ENCODE data around the gene HDAC4. TPM values are rescaled to one million over a fixed set of nuclear protein-coding genes. Genes with fewer than 3 reads are reported as not detected.

The HDAC4 gene
- total RNA-seq, 6 experiments from 2014 or later = 7.4 to 13.0 (median 9.5) TPM

- peaks cover 32% of the 10 kb centered on the region for H3K36me3 Mint-ChIP-seq (ENCODE audit: low read depth)
- peaks cover 14% of the 10 kb centered on the region for H3K9me3 Mint-ChIP-seq
- H3K4me1 Mint-ChIP-seq (ENCODE audit: low read depth) = peaks cover 24% of the 10 kb centered on the region
- no peaks in the 10 kb centered on the region for H3K27me3 Mint-ChIP-seq (ENCODE audit: insufficient read depth)
- no peak for DNase-seq
- no peak overlapping the region for H3K27ac Mint-ChIP-seq
- no peak overlapping the region for H3K4me3 Mint-ChIP-seq
- no peak for TF ChIP-seq CTCF (IDR thresholded peaks at IDR 0.05)
Observed at GRCh38 chr2:239355724-239356123, 45.1 kb downstream of the HDAC4 start.

DNA sequence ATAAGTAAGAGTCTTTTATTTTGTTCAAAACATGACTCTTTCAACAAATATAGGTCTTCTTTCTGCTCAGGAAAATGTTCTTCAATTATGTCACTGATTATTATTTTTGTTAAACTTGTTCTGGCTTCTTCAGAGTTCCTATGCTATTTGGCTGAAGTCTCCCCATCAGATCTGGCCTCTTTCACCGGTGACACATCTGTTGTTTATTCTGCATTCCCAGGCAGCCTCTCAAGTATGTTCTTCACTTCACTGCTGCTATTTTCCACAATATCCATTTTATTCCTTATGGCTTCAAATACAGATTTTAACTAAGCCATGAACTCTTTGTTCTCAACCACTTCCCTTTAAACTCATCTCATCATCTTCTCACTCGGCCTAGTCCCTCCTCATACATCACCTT, 45.7 kb downstream of the HDAC4 start:
- peaks cover 14% of the 10 kb centered on the region for H3K9me3 Mint-ChIP-seq
- H3K36me3 Mint-ChIP-seq (ENCODE audit: low read depth) = peaks cover 32% of the 10 kb centered on the region
- no peak overlapping the region for H3K4me3 Mint-ChIP-seq
- TF ChIP-seq CTCF (IDR thresholded peaks at IDR 0.05) = no peak
- H3K4me1 Mint-ChIP-seq (ENCODE audit: low read depth) = peaks cover 24% of the 10 kb centered on the region
- 0 out of 2 replicates have a peak overlapping the region, but pooled peaks have one; percentile 3 for H3K27ac Mint-ChIP-seq
- no peaks in the 10 kb centered on the region for H3K27me3 Mint-ChIP-seq (ENCODE audit: insufficient read depth)
- peak; percentile 6 for DNase-seq

DNA sequence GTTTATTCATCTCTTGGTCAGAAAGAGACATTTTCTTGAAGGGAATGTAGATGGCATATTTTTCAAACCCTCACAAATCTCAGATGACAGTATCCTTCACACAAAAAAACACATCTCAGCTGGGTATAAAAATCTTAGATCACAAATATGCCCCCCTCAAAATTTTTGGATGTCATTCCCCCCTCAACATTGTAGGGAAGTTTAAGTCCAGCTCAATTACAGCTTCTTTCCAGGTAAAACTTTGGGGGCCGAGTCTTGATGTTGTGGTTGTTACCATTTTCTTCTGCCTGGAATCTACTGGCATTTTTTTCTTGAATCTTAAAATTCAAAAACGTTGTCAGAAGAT, 46.1 kb downstream of the HDAC4 start:
- TF ChIP-seq CTCF (IDR thresholded peaks at IDR 0.05) = no peak
- peaks cover 24% of the 10 kb centered on the region for H3K4me1 Mint-ChIP-seq (ENCODE audit: low read depth)

DNA sequence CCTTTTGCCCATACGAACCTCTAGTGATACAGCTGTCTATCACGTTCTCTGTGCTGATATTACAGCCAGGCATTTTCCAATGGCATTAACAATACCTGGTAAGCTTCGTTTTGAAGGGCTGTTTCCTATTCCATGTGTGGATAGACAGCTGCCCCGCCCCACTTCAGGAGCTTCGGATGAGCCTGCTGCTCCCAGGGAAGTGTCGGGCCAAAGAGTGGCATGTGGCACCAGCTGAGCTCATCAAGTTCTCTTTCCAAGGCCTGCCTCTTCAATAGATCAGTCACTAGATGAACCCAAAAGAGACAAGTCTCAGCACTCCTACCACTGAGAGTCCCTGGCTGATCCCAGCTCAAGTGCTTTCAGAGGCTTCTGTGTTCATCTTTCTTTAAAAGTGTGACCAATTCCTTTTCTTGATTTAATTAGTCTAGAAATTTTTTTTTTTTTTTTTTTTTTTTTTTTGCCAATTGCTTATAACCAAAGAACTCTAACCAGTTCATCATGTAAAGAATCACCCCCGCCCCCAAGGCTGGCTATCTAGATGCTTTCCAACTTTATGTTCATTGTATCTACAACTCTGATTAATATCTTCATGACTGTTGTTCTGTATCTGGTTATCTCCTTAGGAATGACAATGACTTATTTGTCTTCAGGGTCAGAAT, 46.6 kb downstream of the HDAC4 start:
- Mint-ChIP-seq H3K36me3 (ENCODE audit: low read depth) (peaks cover 32% of the 10 kb centered on the region), H3K4me1 (ENCODE audit: low read depth) (peaks cover 22% of the 10 kb centered on the region), H3K4me3 (no peak overlapping the region), H3K27me3 (ENCODE audit: insufficient read depth) (no peaks in the 10 kb centered on the region), H3K27ac (no peak overlapping the region), H3K9me3 (peaks cover 14% of the 10 kb centered on the region)
- DNase-seq = no peak
- no peak for TF ChIP-seq CTCF (IDR thresholded peaks at IDR 0.05)

More for the DNA sequence above, 46.1 kb downstream of the HDAC4 start:
- Mint-ChIP-seq H3K36me3 (ENCODE audit: low read depth) (peaks cover 32% of the 10 kb centered on the region), H3K27me3 (ENCODE audit: insufficient read depth) (no peaks in the 10 kb centered on the region), H3K27ac (no peak overlapping the region), H3K4me3 (no peak overlapping the region), H3K9me3 (peaks cover 14% of the 10 kb centered on the region)
- DNase-seq = no peak

DNA sequence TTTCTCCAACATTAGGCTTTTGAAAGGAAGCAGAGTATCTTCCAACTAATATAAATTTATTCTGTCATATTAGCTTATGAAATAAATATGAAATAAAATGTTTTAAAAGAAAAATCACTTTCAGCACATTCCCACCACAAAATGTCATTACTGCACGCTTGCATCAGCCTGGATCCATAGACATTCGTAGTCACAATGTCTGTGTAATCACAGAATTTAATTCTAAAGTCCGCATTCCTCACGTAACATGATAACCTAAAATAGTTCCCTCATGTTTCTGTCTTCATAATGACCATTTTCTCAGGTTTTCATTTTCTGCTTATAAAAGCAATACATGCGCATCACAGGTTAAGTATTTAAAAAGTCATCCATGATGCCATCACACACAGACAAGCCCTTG, 47.1 kb downstream of the HDAC4 start:
- Mint-ChIP-seq H3K27me3 (ENCODE audit: insufficient read depth) (no peaks in the 10 kb centered on the region), H3K27ac (no peak overlapping the region), H3K4me1 (ENCODE audit: low read depth) (peaks cover 17% of the 10 kb centered on the region), H3K36me3 (ENCODE audit: low read depth) (peaks cover 32% of the 10 kb centered on the region), H3K4me3 (no peak overlapping the region), H3K9me3 (peaks cover 14% of the 10 kb centered on the region)
- no peak for TF ChIP-seq CTCF (IDR thresholded peaks at IDR 0.05)
- no peak for DNase-seq
